Kidney (tissue), 14 donors: ENCODE results near the gene OLFML2B. TPM values are rescaled to one million over a fixed set of nuclear protein-coding genes. Genes with fewer than 3 reads are reported as not detected.

Experiments
- DNase-seq, 5 donors: peaks; one replicate each; pipeline ENCODE4 v3.0.0-alpha.2; 2013 to 2020
- FAIRE-seq: peaks from 2 replicates; lab custom pipeline; 2012; peaks lifted over from hg19 to GRCh38; lab: Jason Lieb, UNC
- H3K27ac ChIP-seq, 2 donors: one replicate each; pipeline ENCODE4 v1.7.0; 2013; ENCODE audit warnings: low read depth in 2 of 2, low read length in 2 of 2, inconsistent platforms in 1 of 2
- H3K27me3 ChIP-seq: one replicate; pipeline ENCODE4 v1.7.1; 2013; ENCODE audit warnings: low read length, inconsistent platforms; ENCODE audit not compliant: control insufficient read depth, insufficient read depth
- H3K36me3 ChIP-seq, 3 donors: one replicate each; pipeline versions ENCODE4 v1.7.0 to v1.7.1; 2013; ENCODE audit warnings: low read length in 3 of 3, control low read depth in 1 of 3, inconsistent platforms in 1 of 3; ENCODE audit not compliant: insufficient read depth in 3 of 3, control insufficient read depth in 2 of 3
- H3K4me1 ChIP-seq, 3 donors: one replicate each; pipeline versions ENCODE4 v1.7.0 to v1.7.1; 2013; ENCODE audit warnings: low read length in 3 of 3, inconsistent platforms in 1 of 3, low read depth in 1 of 3; ENCODE audit not compliant: control insufficient read depth in 2 of 3, insufficient read depth in 2 of 3
- H3K4me3 ChIP-seq, 3 donors: one replicate each; pipeline versions ENCODE4 v1.7.0 to v1.8.1; 2013; ENCODE audit warnings: low read length in 3 of 3, control low read depth in 1 of 3, inconsistent platforms in 1 of 3
- H3K9ac ChIP-seq, 3 donors: one replicate each; pipeline versions ENCODE4 v1.7.0 to v1.7.1; 2013; ENCODE audit warnings: low read length in 3 of 3, control low read depth in 1 of 3, inconsistent platforms in 1 of 3
- H3K9me3 ChIP-seq, 3 donors: one replicate each; pipeline versions ENCODE4 v1.7.0 to v1.7.1; 2013; ENCODE audit warnings: low read length in 3 of 3, control low read depth in 1 of 3, inconsistent platforms in 1 of 3; ENCODE audit not compliant: control insufficient read depth in 2 of 3, insufficient read depth in 1 of 3
- intact Hi-C: fragments of 100-400 bp; cut with DNase I; formaldehyde crosslinking; loops from one replicate; pipeline ENCODE4 v1.11.1; 2022
- polyA plus RNA-seq: library from polyadenylated mRNA; stranded (reverse); fragments of 350-450 nt; fragmentation: Illumina TruSeq; extraction: RNeasy Lipid Tissue Mini Kit (QIAGEN cat#74804); gene quantifications from one replicate; pipeline ENCODE4 v1.2.3, GENCODE V29; 2014; ENCODE audit warnings: low read depth, low replicate concordance; ENCODE audit not compliant: insufficient read depth
- total RNA-seq: library from RNA; stranded (reverse); fragmentation: NEBNext Ultra II Directional; extraction: Animal tissue kit (Norgen Biotek cat#: 25700); gene quantifications from one replicate; pipeline ENCODE4 v1.2.1, GENCODE V29; 2021
- TF ChIP-seq, protein P1 (sequence below): IDR thresholded peaks from 3 replicates; pipeline ENCODE4 v1.5.1; 2012; ENCODE audit warnings: mild to moderate bottlenecking, moderate library complexity, borderline replicate concordance; ENCODE audit not compliant: insufficient read depth; ENCODE audit errors: extremely low read depth
- donor health status: control.
- donor health status: control.
- donor health status: control.
- donor health status: control.
- donor health status: control.
- donor health status: DM: yes; HTN: yes; CAD: no.
- donor health status: Normal renal cell carcinoma (clear cell type).

Gene OLFML2B
- total and polyA plus RNA-seq, 2 donors from 2014 or later: 2.9 to 6.7 TPM

GRCh38 chr1:161940866-161941591 is 82.6 kb downstream of the OLFML2B start:
- DNase-seq: no peak
- no peaks in the 10 kb centered on the region for H3K9me3 ChIP-seq
- no peak for FAIRE-seq

GRCh38 chr1:161936786-161937185 is 86.9 kb downstream of the OLFML2B start:
- Histone ChIP-seq H3K36me3 (peaks cover 0 to 3% (median 0%) of the 10 kb centered on the region in 3 donors), H3K9ac (no peak overlapping the region), H3K9me3 (no peaks in the 10 kb centered on the region), H3K4me3 (no peak overlapping the region), H3K27ac (no peak overlapping the region), H3K4me1 (no peaks in the 10 kb centered on the region), H3K27me3 (no peaks in the 10 kb centered on the region)
- intact Hi-C loops: no loop called here
- DNase-seq: no peak
- TF ChIP-seq, protein P1, sequence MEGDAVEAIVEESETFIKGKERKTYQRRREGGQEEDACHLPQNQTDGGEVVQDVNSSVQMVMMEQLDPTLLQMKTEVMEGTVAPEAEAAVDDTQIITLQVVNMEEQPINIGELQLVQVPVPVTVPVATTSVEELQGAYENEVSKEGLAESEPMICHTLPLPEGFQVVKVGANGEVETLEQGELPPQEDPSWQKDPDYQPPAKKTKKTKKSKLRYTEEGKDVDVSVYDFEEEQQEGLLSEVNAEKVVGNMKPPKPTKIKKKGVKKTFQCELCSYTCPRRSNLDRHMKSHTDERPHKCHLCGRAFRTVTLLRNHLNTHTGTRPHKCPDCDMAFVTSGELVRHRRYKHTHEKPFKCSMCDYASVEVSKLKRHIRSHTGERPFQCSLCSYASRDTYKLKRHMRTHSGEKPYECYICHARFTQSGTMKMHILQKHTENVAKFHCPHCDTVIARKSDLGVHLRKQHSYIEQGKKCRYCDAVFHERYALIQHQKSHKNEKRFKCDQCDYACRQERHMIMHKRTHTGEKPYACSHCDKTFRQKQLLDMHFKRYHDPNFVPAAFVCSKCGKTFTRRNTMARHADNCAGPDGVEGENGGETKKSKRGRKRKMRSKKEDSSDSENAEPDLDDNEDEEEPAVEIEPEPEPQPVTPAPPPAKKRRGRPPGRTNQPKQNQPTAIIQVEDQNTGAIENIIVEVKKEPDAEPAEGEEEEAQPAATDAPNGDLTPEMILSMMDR: no peak
- no peak for FAIRE-seq

More at GRCh38 chr1:161940866-161941591, 82.6 kb downstream of the OLFML2B start:
- Histone ChIP-seq H3K4me3 (no peak overlapping the region), H3K27me3 (no peaks in the 10 kb centered on the region), H3K27ac (no peak overlapping the region), H3K36me3 (peaks cover 0 to 8% (median 0%) of the 10 kb centered on the region in 3 donors), H3K4me1 (no peaks in the 10 kb centered on the region), H3K9ac (no peak overlapping the region)
- intact Hi-C loops: no loop called here
- TF ChIP-seq, protein P1: no peak

- H3K27me3 ChIP-seq: no peaks in the 10 kb centered on the region
- H3K27ac ChIP-seq: no peak overlapping the region
- no peaks in the 10 kb centered on the region for H3K9me3 ChIP-seq
- H3K36me3 ChIP-seq: peaks cover 0 to 3% (median 0%) of the 10 kb centered on the region in 3 donors
- DNase-seq: no peak
- TF ChIP-seq, protein P1: no peak
- FAIRE-seq: no peak
- no peak overlapping the region for H3K4me3 ChIP-seq
- H3K4me1 ChIP-seq: no peaks in the 10 kb centered on the region
- intact Hi-C loops: no loop called here
- H3K9ac ChIP-seq: no peak overlapping the region
Measured at GRCh38 chr1:161935264-161935663, 88.4 kb downstream of the OLFML2B start.
